Suprapubic skin (tissue), 4 donors: ENCODE measurements around the gene TFAP2A.

Experiments
- EP300 ChIP-seq: sonication (generic); formaldehyde crosslinking; IDR thresholded peaks from one replicate; pipeline ENCODE4 v1.6.1; 2017; ENCODE audit warnings: antibody characterized with exemption
- POLR2A ChIP-seq, 2 donors: fragments of 450-650 bp; IDR thresholded peaks; one replicate each; pipeline ENCODE4 v1.6.1; 2017; ENCODE audit warnings: antibody characterized with exemption in 2 of 2, mild to moderate bottlenecking in 2 of 2, moderate library complexity in 2 of 2
- POLR2AphosphoS5 ChIP-seq, 3 donors: sonication (generic); formaldehyde crosslinking; IDR thresholded peaks; one replicate each; pipeline ENCODE4 v1.6.1; 2017; ENCODE audit warnings: antibody characterized with exemption in 3 of 3
- TF ChIP-seq, protein P1 (sequence below), 2 donors: fragments of 200-600 bp in 1 of 2; fragments of 450-650 bp in 1 of 2; sonication (generic) in 1 of 2; IDR thresholded peaks; one replicate each; pipeline ENCODE4 v1.5.1; 2016 to 2019; ENCODE audit warnings: antibody characterized with exemption in 2 of 2, mild to moderate bottlenecking in 1 of 2, moderate library complexity in 1 of 2

DNA sequence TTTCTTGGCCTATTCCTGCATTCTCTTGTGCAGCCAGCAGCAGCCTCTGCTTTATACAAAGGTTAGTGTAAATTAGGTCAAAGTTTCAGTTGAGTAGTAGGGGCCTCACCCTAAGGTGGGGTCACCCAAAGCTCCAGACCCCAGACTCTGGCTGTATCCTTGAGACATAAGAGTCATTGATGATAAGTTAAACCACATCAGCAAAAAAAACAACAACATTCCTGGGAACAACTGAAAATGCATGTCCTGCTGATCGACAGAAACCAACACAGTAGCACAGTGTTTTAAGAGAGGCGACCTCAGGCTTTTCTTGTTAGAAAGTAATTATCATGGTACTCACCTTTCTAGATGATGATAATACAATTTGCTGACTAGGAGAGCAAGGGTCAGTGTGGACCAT, 52.6 kb downstream of the TFAP2A start:
- TF ChIP-seq, protein P1, sequence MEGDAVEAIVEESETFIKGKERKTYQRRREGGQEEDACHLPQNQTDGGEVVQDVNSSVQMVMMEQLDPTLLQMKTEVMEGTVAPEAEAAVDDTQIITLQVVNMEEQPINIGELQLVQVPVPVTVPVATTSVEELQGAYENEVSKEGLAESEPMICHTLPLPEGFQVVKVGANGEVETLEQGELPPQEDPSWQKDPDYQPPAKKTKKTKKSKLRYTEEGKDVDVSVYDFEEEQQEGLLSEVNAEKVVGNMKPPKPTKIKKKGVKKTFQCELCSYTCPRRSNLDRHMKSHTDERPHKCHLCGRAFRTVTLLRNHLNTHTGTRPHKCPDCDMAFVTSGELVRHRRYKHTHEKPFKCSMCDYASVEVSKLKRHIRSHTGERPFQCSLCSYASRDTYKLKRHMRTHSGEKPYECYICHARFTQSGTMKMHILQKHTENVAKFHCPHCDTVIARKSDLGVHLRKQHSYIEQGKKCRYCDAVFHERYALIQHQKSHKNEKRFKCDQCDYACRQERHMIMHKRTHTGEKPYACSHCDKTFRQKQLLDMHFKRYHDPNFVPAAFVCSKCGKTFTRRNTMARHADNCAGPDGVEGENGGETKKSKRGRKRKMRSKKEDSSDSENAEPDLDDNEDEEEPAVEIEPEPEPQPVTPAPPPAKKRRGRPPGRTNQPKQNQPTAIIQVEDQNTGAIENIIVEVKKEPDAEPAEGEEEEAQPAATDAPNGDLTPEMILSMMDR (IDR thresholded peaks at IDR 0.05) = no peak
- TF ChIP-seq POLR2AphosphoS5 (IDR thresholded peaks at IDR 0.05) = no peak
- TF ChIP-seq EP300 = no peak
- no peak for TF ChIP-seq POLR2A (IDR thresholded peaks at IDR 0.05)
